ENCODE measurements around the gene UBE2O. TPM values are rescaled to one million over a fixed set of nuclear protein-coding genes. Genes with fewer than 3 reads are reported as not detected.
"Not testable (repeated sequence)": the region's sequence is repeated elsewhere in the genome, so short reads cannot be mapped to it uniquely, and the experiment has no call there.

Gene UBE2O
- total and polyA plus RNA-seq, 2 donors, result 14.0 to 18.3 TPM

DNA sequence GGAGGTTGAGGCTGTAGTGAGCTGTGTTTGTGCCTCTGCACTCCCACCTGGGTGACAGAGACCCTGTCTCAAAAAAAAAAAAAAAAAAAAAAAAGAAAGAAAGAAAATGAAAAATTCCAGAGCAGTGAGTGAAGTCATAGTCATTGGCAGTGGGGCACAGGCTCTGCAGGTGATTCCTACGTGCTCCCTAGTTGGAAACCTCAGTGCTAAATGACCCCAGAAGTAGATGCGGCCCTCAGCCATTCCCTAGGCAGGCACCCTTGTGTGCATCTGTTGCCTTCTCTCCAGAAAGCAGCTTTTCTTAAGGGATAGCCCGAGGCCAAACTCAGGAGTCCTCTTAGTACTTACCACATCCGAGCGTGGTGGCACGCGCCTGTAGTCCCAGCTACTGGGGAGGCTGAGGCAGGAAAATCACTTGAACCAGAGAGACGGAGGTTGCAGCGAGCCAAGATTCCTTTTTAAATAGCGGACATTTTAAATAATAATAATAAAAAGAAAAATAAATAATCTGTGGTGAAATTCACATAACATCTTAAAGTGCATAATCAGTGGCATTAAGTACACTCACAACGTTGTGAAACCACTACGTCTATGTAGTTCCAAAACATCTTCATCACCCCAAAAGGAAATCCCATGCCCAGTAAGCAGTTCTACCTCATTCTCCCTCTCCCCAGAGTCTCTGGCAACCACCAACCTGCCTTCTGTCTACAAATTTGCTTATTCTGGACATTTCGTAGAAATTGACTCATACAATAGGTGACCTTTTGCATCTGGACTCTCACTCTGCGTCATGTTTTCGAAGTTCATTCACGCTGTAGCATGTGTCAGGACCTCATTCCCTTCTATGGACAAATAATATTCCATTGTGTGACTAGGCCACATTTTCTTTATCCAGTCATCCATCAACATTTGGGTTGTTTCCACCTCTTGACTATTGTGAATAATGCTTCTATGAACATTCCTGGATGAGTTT, 81.0 kb downstream of the UBE2O start:
- H3K36me3 ChIP-seq (ENCODE audit: insufficient read depth), result no peaks in the 10 kb centered on the region
- no peak overlapping the region for H3K27ac ChIP-seq (ENCODE audit: low read depth)
- no peak for DNase-seq (ENCODE audit: extremely low spot score)
- H3K4me3 ChIP-seq (ENCODE audit: low read depth, low read length), result no peak overlapping the region
- 92% methylated on average over 16 of the region's 16 CpGs for WGBS
- H3K4me1 ChIP-seq (ENCODE audit: insufficient read depth), result no peaks in the 10 kb centered on the region

DNA sequence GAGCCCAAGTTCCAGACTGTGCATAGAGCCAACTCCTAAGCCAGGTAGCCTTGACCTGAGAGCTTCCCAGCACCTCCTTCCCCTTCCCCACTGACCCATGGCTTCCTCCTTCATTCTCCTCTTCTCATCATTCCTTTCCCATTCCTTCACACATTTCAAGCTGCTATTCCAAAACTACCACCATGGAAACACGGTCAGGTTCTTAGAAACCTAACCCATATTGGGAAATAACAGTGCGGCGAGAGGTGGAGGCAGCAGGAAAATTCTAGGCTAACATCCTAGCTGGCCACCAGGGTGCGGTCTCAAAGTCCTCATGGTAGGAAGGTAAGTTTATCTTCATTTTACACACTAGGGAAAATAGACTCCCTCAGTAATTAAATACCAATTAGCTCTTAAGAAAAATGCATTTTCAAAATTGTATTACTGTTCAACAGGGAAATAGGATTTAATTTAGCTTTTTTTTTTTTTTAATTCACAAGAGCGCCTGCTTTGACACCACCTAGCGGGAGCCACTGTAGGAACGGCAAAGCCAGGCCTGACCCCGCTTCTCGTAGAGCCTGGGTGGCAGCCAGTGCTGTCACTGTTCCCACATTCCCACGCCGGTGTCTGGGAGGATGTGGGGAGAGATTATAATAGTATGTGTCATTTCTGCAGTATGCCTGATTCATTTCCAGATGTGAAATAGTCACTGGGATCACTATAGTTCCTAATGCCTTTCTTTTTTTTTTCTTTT, 82.5 kb downstream of the UBE2O start:
- no peak for DNase-seq (ENCODE audit: extremely low spot score)
- Histone ChIP-seq H3K36me3 (ENCODE audit: insufficient read depth) (no peaks in the 10 kb centered on the region), H3K4me1 (ENCODE audit: insufficient read depth) (no peaks in the 10 kb centered on the region), H3K4me3 (ENCODE audit: low read depth, low read length) (no peak overlapping the region), H3K27ac (ENCODE audit: low read depth) (no peak overlapping the region)
- 45% methylated on average over 11 of the region's 11 CpGs for WGBS

GRCh38 chr17:76369804-76370203, 83.1 kb downstream of the UBE2O start:
- DNase-seq (ENCODE audit: extremely low spot score), result no peak
- no peaks in the 10 kb centered on the region for H3K36me3 ChIP-seq (ENCODE audit: insufficient read depth)
- no peak overlapping the region for H3K4me3 ChIP-seq (ENCODE audit: low read depth, low read length)
- no peaks in the 10 kb centered on the region for H3K4me1 ChIP-seq (ENCODE audit: insufficient read depth)
- no peak overlapping the region for H3K27ac ChIP-seq (ENCODE audit: low read depth)
- WGBS, result 53% methylated on average over 7 of the region's 7 CpGs

DNA sequence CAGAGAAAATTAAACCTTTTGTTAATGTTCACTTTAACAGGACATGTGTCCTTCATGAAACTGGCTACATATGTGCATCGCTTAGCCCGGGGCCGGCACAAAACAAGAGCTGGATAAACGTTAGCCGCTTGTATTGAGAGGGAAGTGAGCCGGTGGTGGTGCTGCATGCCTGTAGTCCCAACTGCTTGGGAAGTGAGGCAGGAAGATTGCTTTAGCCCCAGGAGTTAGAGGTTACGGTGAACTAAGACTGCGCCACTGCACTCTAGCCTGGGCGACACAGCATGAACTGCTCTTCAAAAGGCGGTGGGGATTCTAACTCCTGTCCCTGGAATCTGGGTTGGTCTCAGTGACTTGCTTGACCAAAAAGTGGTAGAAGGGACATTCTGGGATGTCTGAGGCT, 83.6 kb downstream of the UBE2O start:
- WGBS, result 66% methylated on average over 10 of the region's 10 CpGs
- no peak overlapping the region for H3K4me3 ChIP-seq (ENCODE audit: low read depth, low read length)
- H3K27ac ChIP-seq (ENCODE audit: low read depth), result no peak overlapping the region
- H3K36me3 ChIP-seq (ENCODE audit: insufficient read depth), result no peaks in the 10 kb centered on the region
- H3K4me1 ChIP-seq (ENCODE audit: insufficient read depth), result no peaks in the 10 kb centered on the region
- no peak for DNase-seq (ENCODE audit: extremely low spot score)

GRCh38 chr17:76368545-76368944, 84.4 kb downstream of the UBE2O start:
- Histone ChIP-seq H3K27ac (ENCODE audit: low read depth) (no peak overlapping the region), H3K4me3 (ENCODE audit: low read depth, low read length) (no peak overlapping the region), H3K36me3 (ENCODE audit: insufficient read depth) (no peaks in the 10 kb centered on the region), H3K4me1 (ENCODE audit: insufficient read depth) (no peaks in the 10 kb centered on the region)
- 61% methylated on average over 11 of the region's 11 CpGs for WGBS
- no peak for DNase-seq (ENCODE audit: extremely low spot score)

DNA sequence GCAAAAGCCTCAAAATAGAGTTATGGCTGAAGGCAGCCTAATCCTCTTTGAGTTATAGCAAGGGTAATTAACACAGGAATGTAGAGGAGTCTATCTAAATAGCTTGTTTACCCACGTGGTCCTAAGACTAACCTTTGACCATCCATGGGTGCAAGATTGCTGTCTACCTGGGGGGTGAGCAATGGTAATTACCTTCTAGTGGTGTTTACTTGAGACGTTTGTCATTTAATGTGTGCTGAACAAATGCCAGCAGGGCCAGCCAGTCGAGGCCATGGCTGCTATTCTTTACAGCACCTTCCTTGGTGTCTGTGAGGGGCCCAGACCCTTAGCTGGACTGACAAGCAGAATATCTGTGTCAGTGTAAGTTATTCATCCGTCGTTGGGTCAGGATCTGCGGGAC, 85.3 kb downstream of the UBE2O start:
- DNase-seq (ENCODE audit: extremely low spot score), result no peak
- H3K27ac ChIP-seq (ENCODE audit: low read depth), result no peak overlapping the region
- H3K36me3 ChIP-seq (ENCODE audit: insufficient read depth), result no peaks in the 10 kb centered on the region
- H3K4me1 ChIP-seq (ENCODE audit: insufficient read depth), result no peaks in the 10 kb centered on the region
- H3K4me3 ChIP-seq (ENCODE audit: low read depth, low read length), result no peak overlapping the region
- 69% methylated on average over 6 of the region's 6 CpGs for WGBS

GRCh38 chr17:76366247-76366646, 86.7 kb downstream of the UBE2O start:
- WGBS, result 97% methylated on average over 3 of the region's 3 CpGs
- Histone ChIP-seq H3K36me3 (ENCODE audit: insufficient read depth) (no peaks in the 10 kb centered on the region), H3K27ac (ENCODE audit: low read depth) (no peak overlapping the region), H3K4me3 (ENCODE audit: low read depth, low read length) (no peak overlapping the region), H3K4me1 (ENCODE audit: insufficient read depth) (no peaks in the 10 kb centered on the region)
- DNase-seq (ENCODE audit: extremely low spot score), result no peak

DNA sequence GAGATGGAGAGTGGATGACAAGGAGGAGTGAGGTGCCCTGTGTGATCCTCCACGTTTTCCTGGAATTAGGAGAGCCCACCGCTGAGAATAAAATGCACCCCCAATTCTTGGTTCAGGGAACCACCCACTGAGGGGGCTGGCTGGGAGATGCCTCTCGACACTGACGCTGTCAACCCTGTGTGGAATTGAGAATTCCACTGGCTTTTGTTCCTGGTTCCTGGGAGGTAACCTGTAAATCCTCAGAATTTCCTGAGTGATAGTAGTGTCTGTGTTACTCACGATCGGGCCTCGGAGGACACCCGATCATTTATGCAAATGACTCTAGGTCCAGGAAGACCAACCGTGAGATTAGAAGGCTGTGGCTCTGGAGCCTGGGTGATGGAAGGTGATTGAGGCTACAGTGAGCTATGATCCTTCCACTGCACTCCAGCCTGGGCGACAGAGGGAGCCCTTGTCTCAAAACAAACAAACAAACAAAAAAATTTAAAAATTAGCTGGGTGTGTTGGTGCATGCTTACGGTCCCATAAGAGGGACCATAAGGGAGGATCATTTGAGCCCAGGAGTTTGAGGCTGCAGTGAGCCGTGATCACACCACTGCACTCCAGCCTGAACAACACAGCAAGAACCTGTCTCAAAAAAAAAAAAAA, 87.6 kb downstream of the UBE2O start:
- 51% methylated on average over 12 of the region's 12 CpGs for WGBS
- Histone ChIP-seq H3K4me3 (ENCODE audit: low read depth, low read length) (no peak overlapping the region), H3K36me3 (ENCODE audit: insufficient read depth) (no peaks in the 10 kb centered on the region), H3K27ac (ENCODE audit: low read depth) (no peak overlapping the region), H3K4me1 (ENCODE audit: insufficient read depth) (no peaks in the 10 kb centered on the region)
- no peak for DNase-seq (ENCODE audit: extremely low spot score)

DNA sequence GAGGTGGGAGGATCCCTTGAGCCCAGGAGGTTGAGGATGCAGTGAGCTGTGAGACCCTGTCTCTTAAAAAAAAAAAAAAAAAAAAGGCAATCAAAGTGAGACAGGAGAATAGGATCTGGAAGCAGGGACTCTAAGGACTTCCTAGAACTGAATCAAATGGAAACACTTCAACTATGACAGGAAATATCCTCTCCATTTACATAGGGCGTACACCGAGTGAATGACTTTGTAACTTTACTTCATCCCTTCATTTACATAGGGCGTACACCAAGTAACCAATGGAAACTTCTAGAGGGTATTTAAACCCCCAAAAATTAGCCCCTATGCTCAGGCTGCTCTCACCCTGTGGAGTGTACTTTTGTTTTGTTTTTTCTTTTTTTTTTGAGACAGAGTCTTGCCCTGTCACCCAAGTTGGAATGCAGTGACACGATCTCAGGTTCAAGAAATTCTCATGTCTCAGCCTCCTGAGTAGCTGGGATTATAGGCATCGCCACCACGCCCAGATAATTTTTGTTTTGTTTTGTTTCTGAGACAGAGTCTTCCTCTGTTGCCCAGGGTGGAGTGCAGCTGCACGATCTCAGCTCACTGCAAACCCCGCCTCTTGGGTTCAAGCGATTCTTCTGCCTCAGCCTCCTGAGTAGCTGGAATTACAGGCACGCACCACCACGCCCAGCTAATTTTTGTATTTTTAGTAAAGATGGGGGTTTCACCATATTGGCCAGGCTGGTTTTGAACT, 89.7 kb downstream of the UBE2O start:
- Histone ChIP-seq H3K27ac (ENCODE audit: low read depth) (no peak overlapping the region), H3K4me3 (ENCODE audit: low read depth, low read length) (no peak overlapping the region), H3K36me3 (ENCODE audit: insufficient read depth) (no peaks in the 10 kb centered on the region), H3K4me1 (ENCODE audit: insufficient read depth) (no peaks in the 10 kb centered on the region)
- no peak for DNase-seq (ENCODE audit: extremely low spot score)
- WGBS, result 80% methylated on average over 11 of the region's 11 CpGs

- no peak for DNase-seq (ENCODE audit: extremely low spot score)
- H3K4me3 ChIP-seq (ENCODE audit: low read depth, low read length), result no peak overlapping the region
- no peaks in the 10 kb centered on the region for H3K4me1 ChIP-seq (ENCODE audit: insufficient read depth)
- WGBS, result 67% methylated on average over 2 of the region's 2 CpGs
- no peak overlapping the region for H3K27ac ChIP-seq (ENCODE audit: low read depth)
- H3K36me3 ChIP-seq (ENCODE audit: insufficient read depth), result no peaks in the 10 kb centered on the region
These were observed 92.5 kb downstream of the UBE2O start for GRCh38 chr17:76360461-76360860.

DNA sequence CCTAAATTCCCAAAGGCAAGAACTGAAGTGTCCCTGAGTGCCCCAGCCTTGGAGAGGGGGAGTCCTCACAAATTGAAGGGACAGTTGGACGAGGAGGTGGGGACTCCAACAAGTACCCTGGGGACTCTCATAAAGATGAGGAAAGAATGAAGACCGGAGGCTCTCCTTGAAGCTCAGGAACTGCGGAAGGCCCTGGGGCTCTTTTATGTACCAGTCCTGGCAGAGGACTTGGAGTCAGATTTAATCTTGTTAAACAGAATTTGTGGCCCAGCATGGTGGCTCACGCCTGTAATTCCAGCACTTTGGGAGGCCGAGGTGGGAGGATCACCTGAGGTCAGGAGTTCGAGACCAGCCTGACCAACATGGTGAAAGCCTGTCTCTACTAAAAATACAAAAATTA, 93.2 kb downstream of the UBE2O start:
- not testable (repeated sequence) for DNase-seq (ENCODE audit: extremely low spot score); H3K27ac ChIP-seq (ENCODE audit: low read depth); H3K4me1 ChIP-seq (ENCODE audit: insufficient read depth); H3K4me3 ChIP-seq (ENCODE audit: low read depth, low read length); H3K36me3 ChIP-seq (ENCODE audit: insufficient read depth)
- 87% methylated on average over 6 of the region's 6 CpGs for WGBS

DNA sequence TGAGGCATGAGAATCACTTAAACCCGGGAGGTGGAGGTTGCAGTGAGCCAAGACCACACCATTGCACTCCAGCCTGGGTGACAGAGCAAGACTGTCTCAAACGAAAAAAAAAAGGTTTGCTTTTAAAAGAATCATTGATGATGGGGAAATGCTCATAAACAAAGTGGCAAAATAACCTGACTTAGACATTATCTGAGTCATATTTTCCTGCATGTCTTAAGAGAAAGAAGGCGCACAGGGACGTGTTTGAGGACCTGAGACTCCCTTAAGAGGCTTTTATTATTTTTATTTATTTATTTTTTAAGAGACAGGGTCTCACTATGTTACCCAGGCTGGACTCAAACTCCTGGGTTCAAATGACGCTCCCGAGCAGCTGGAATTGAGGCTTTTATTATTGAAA, 93.6 kb downstream of the UBE2O start:
- WGBS, result 84% methylated on average over 6 of the region's 6 CpGs

GRCh38 chr17:76357597-76358158, 95.3 kb downstream of the UBE2O start:
- no peak overlapping the region for H3K27ac ChIP-seq (ENCODE audit: low read depth)
- 81% methylated on average over 6 of the region's 6 CpGs for WGBS
- no peak for DNase-seq (ENCODE audit: extremely low spot score)
- no peak overlapping the region for H3K4me3 ChIP-seq (ENCODE audit: low read depth, low read length)
- no peaks in the 10 kb centered on the region for H3K36me3 ChIP-seq (ENCODE audit: insufficient read depth)
- H3K4me1 ChIP-seq (ENCODE audit: insufficient read depth), result no peaks in the 10 kb centered on the region

More for the DNA sequence above, 93.6 kb downstream of the UBE2O start:
- Histone ChIP-seq H3K4me3 (ENCODE audit: low read depth, low read length) (no peak overlapping the region), H3K27ac (ENCODE audit: low read depth) (no peak overlapping the region), H3K4me1 (ENCODE audit: insufficient read depth) (no peaks in the 10 kb centered on the region), H3K36me3 (ENCODE audit: insufficient read depth) (no peaks in the 10 kb centered on the region)
- DNase-seq (ENCODE audit: extremely low spot score), result no peak

All from urinary bladder (tissue), 4 donors.